GM19455 (cell line): ENCODE measurements around the gene SERTAD3.
"Not testable (repeated sequence)": the region's sequence is repeated elsewhere in the genome, so short reads cannot be mapped to it uniquely, and the experiment has no call there.

Source experiments
- ATAC-seq: cut with Tn5 transposase; IDR thresholded peaks from one replicate; pipeline ENCODE4 v1.9.1; 2021; ENCODE audit not compliant: unreplicated experiment

Gene SERTAD3

GRCh38 chr19:40444000-40444824, at the start of gene SERTAD3:
Gene SERTAD3, minus strand, starts transcription at chr19:40444335. Its CDS starts 2,255 bp downstream, at chr19:40442080.
- ATAC-seq = peak; percentile 69

- no peak for ATAC-seq
Observed at GRCh38 chr19:40493778-40494177, 49.6 kb upstream of the SERTAD3 start.

GRCh38 chr19:40492274-40492673, 48.1 kb upstream of the SERTAD3 start:
- ATAC-seq = no peak

GRCh38 chr19:40489882-40490230, 45.7 kb upstream of the SERTAD3 start:
- ATAC-seq = no peak

GRCh38 chr19:40486017-40486416, 41.9 kb upstream of the SERTAD3 start:
- no peak for ATAC-seq

GRCh38 chr19:40475878-40476644, 31.9 kb upstream of the SERTAD3 start:
- ATAC-seq = not testable (repeated sequence)

GRCh38 chr19:40474737-40475136, 30.6 kb upstream of the SERTAD3 start:
- no peak for ATAC-seq

- no peak for ATAC-seq
Observed at GRCh38 chr19:40472516-40472915, 28.4 kb upstream of the SERTAD3 start.

- ATAC-seq = no peak
Observed at GRCh38 chr19:40471111-40471510, 27.0 kb upstream of the SERTAD3 start.

- ATAC-seq = no peak
Observed at GRCh38 chr19:40469011-40469410, 24.9 kb upstream of the SERTAD3 start.

- no peak for ATAC-seq
Observed at GRCh38 chr19:40466985-40467734, 23.0 kb upstream of the SERTAD3 start, which contains the start of gene SPTBN4. Gene SPTBN4, plus strand, starts transcription at chr19:40467001. Its CDS starts 5,621 bp downstream, at chr19:40472622.

GRCh38 chr19:40466219-40466984, 22.3 kb upstream of the SERTAD3 start:
- ATAC-seq = peak; percentile 26

GRCh38 chr19:40465557-40466218, 21.6 kb upstream of the SERTAD3 start, which contains the start of gene BLVRB:
Gene BLVRB, minus strand, starts transcription at chr19:40465745. Its CDS starts 57 bp downstream, at chr19:40465688.
- ATAC-seq = peak; percentile 84

- ATAC-seq = no peak
Observed at GRCh38 chr19:40465025-40465556, 21.0 kb upstream of the SERTAD3 start.

GRCh38 chr19:40464059-40465024, 20.2 kb upstream of the SERTAD3 start:
- ATAC-seq = no peak

- not testable (repeated sequence) for ATAC-seq
Observed at GRCh38 chr19:40463587-40464037, 19.5 kb upstream of the SERTAD3 start.

GRCh38 chr19:40461669-40462221, 17.6 kb upstream of the SERTAD3 start:
- no peak for ATAC-seq

GRCh38 chr19:40460185-40460584, 16.1 kb upstream of the SERTAD3 start:
- ATAC-seq = no peak
